Activated CD4-positive, alpha-beta T cell treated with anti-CD3 and anti-CD28 coated beads for 36 hours (primary cell): ENCODE data around the gene ZEB1. TPM values are rescaled to one million over a fixed set of nuclear protein-coding genes. Genes with fewer than 3 reads are reported as not detected.
"Not testable (repeated sequence)": the region's sequence is repeated elsewhere in the genome, so short reads cannot be mapped to it uniquely, and the experiment has no call there.

Experiments
- ATAC-seq: fragments of 200-7000 bp; cut with Tn5 transposase; one replicate; pipeline ENCODE4 v1.10.0; 2021; ENCODE audit warnings: mild to moderate bottlenecking, moderate library complexity
- CTCF ChIA-PET: fragments of 350-600 bp; sonication (Branson Sonifier 250); formaldehyde crosslinking; loops from one replicate; lab custom pipeline; 2021; ENCODE audit warnings: antibody characterized with exemption; lab: Charles Lee
- POLR2A ChIA-PET: fragments of 350-600 bp; sonication (Branson Sonifier 250); formaldehyde crosslinking; loops from one replicate; lab custom pipeline; 2021; ENCODE audit warnings: antibody characterized with exemption, inconsistent platforms; lab: Charles Lee
- DNase-seq: peaks from one replicate; pipeline ENCODE4 v3.0.0-alpha.2; 2020
- H3K27ac Mint-ChIP-seq: one replicate; pipeline ENCODE4 v1.8.0; 2021; ENCODE audit warnings: mixed read lengths
- H3K27me3 Mint-ChIP-seq: one replicate; pipeline ENCODE4 v1.8.0; 2021; ENCODE audit warnings: mixed read lengths
- H3K36me3 Mint-ChIP-seq: one replicate; pipeline ENCODE4 v1.8.0; 2021; ENCODE audit warnings: low read depth, mixed read lengths
- H3K4me1 Mint-ChIP-seq: one replicate; pipeline ENCODE4 v1.8.0; 2021; ENCODE audit warnings: mixed read lengths
- H3K4me3 Mint-ChIP-seq: one replicate; pipeline ENCODE4 v1.8.0; 2021; ENCODE audit warnings: mild to moderate bottlenecking, moderate library complexity, mixed read lengths
- H3K9me3 Mint-ChIP-seq: one replicate; pipeline ENCODE4 v1.8.0; 2021; ENCODE audit warnings: low read depth, mixed read lengths
- intact Hi-C, 2 experiments: fragments of 100-400 bp; cut with DNase I in 1 of 2; cut with micrococcal nuclease in 1 of 2; formaldehyde crosslinking; loops; one replicate each; pipeline versions ENCODE4 v1.14.2 to v1.15.1; 2022 to 2024; cut with DNase I, micrococcal nuclease
- total RNA-seq, 2 experiments: library from RNA; stranded (reverse); gene quantifications; one replicate each; pipeline ENCODE4 v1.2.3, GENCODE V29; 2021

The ZEB1 gene
- total RNA-seq, 2 experiments from 2014 or later, result 32.0 to 49.0 TPM

DNA sequence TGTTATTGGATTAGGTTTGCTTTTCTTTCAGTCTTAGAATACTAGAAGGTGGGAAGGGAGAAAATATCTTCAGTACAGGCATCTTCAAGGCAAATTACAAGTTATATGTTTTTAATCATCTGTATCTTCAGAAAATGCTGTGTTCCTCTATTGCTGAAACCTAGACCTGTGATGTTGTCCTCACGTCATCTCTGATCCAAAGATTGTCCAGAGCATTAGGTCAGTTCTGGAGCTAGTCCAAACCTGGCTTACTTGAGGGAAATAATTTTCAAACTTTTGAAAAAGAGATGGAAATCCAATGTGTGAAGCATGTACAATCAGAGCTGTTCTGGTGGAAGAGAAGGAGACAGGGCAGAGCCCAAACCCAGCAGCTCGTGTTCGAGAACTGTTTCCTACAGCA is 217.3 kb downstream of the ZEB1 start:
- no peak overlapping the region for H3K4me3 Mint-ChIP-seq
- H3K27me3 Mint-ChIP-seq, result peaks cover 10% of the 10 kb centered on the region
- H3K4me1 Mint-ChIP-seq, result no peaks in the 10 kb centered on the region
- no peaks in the 10 kb centered on the region for H3K36me3 Mint-ChIP-seq
- no peaks in the 10 kb centered on the region for H3K9me3 Mint-ChIP-seq
- intact Hi-C loops, result no loop called here
- ChIA-PET POLR2A (no interaction called here), CTCF (no interaction called here)
- ATAC-seq, result no peak
- no peak overlapping the region for H3K27ac Mint-ChIP-seq
- DNase-seq, result no peak

DNA sequence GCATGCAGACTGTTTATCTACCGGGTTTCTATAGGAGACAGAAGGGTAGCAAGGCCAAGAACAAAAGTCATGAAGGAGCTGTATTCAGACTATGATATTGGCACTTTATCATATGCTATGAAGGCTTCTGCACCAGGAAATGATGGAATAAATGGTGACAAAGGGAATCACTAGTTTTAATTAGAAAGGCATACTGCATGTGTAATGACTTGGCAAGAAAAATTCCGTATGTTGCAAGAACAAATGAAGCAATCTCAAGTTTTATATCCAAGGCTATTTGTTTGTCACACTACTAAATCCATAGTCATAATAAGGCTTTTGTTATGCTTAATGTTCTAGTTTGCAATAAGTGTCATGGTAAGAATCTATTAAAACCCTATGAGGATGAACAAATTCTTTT is 230.9 kb downstream of the ZEB1 start:
- ATAC-seq (no peak), DNase-seq (no peak)
- H3K36me3 Mint-ChIP-seq, result no peaks in the 10 kb centered on the region
- intact Hi-C loops, result no loop called here
- H3K9me3 Mint-ChIP-seq, result no peaks in the 10 kb centered on the region
- CTCF ChIA-PET, result no interaction called here
- H3K4me1 Mint-ChIP-seq, result no peaks in the 10 kb centered on the region
- POLR2A ChIA-PET, result no interaction called here
- no peak overlapping the region for H3K27ac Mint-ChIP-seq
- H3K27me3 Mint-ChIP-seq, result no peaks in the 10 kb centered on the region
- no peak overlapping the region for H3K4me3 Mint-ChIP-seq

DNA sequence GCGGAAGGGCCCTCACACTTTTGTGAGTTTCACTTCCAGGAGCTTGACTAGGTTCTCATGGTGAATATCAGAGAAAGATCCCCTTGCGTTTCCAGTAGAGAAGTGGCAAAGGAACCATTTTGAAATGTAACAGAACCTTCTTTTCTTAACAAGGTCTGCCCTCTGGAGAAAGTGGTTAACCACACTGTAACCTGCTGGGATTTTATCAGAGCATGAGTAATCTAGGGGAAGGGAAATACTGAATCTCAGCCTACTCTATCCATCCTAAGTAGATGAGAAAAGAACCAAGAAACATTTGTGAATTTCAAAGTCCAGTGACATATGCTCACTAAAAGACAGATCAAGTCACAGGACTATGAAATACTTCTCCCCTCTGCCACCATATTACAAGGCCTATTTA is 235.5 kb downstream of the ZEB1 start:
- Mint-ChIP-seq H3K4me1 (no peaks in the 10 kb centered on the region), H3K4me3 (no peak overlapping the region), H3K27me3 (peaks cover 9% of the 10 kb centered on the region), H3K36me3 (peaks cover 5% of the 10 kb centered on the region), H3K27ac (no peak overlapping the region), H3K9me3 (peaks cover 26% of the 10 kb centered on the region)
- DNase-seq, result no peak
- POLR2A ChIA-PET, result no interaction called here
- intact Hi-C loops, result no loop called here
- ATAC-seq, result no peak
- CTCF ChIA-PET, result no interaction called here

DNA sequence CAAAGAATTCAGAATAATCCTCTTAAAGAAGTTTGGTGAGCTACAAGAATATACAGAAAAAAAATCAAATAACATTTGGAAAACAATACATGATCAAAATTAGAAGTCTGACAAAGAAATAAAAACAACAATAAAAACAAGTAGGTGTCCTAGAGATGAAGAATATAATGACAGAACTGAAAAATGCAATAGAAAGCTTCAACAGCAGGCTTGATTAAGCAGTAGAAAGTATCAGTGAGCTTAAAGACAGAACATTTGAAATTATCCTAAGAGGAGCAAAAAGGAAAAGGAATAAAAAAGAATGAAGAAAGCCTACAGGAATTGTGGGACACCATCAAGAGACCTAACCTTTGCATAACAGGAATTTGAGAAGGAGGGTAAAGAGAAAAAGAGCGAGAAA is 238.8 kb downstream of the ZEB1 start:
- H3K36me3 Mint-ChIP-seq, result peaks cover 5% of the 10 kb centered on the region
- intact Hi-C loops, result no loop called here

DNA sequence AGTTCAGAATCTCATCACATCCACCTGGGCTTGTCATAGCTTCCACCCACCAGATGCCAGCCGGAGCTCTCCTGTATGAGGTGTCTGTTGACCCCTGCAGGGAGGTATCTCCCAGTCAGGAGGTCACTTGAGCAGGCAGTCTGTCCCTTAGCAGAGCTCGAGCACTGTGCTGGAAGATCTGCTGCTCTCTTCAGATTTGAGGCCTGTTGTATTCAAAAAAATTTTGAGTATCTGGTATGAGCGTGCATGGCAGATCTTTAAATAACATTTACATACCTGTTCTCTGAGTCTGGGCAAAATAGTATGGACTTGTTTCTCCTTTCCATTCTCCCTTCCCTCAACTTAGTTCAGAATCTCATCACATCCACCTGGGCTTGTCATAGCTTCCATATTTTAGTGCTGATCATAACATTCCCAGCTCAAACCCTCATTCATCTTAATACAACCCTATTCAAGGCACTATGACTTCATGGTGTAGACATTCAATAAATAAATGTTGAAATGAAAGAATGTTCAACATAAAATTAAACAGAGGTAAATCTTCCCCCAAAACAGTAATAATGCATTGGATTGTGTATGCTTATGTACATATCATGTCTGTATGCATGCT is 249.3 kb downstream of the ZEB1 start:
- H3K36me3 Mint-ChIP-seq, POLR2A ChIA-PET, H3K4me1 Mint-ChIP-seq, intact Hi-C loops, H3K27ac Mint-ChIP-seq, H3K4me3 Mint-ChIP-seq, H3K9me3 Mint-ChIP-seq, CTCF ChIA-PET, ATAC-seq, DNase-seq: not testable (repeated sequence)
- peaks cover 11% of the 10 kb centered on the region for H3K27me3 Mint-ChIP-seq

More for the DNA sequence above, 238.8 kb downstream of the ZEB1 start:
- H3K4me3 Mint-ChIP-seq, result no peak overlapping the region
- no peak overlapping the region for H3K27ac Mint-ChIP-seq
- H3K4me1 Mint-ChIP-seq, result no peaks in the 10 kb centered on the region
- CTCF ChIA-PET, result interaction anchor here (0.6 kb wide), 1 partner anchor 9 kb away, joined by 3 read pairs; no protein-coding TSS in a partner anchor
- peaks cover 9% of the 10 kb centered on the region for H3K27me3 Mint-ChIP-seq
- no peak for ATAC-seq
- POLR2A ChIA-PET, result no interaction called here
- H3K9me3 Mint-ChIP-seq, result peaks cover 29% of the 10 kb centered on the region
- no peak for DNase-seq

DNA sequence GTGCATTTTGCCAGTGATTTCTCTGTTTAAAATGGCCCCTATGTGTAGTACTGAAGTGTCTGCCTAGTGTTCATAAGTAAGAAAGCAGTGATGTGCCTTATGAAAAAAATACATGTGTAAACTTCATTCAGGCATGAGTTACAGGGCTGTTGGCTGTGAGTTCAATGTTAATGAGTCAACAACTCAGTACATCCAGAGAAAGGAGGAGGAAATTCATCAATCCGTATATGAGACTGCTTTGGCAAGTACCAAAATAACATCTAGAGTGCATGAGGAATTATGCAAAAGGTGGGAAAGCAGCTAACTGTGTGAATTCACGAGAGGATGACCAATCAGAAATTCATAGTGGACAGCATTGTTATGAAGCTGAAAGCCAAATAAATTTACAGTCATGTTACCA is 255.6 kb downstream of the ZEB1 start:
- Mint-ChIP-seq H3K9me3 (peaks cover 3% of the 10 kb centered on the region), H3K4me1 (peaks cover 8% of the 10 kb centered on the region), H3K36me3 (no peaks in the 10 kb centered on the region), H3K27me3 (no peaks in the 10 kb centered on the region), H3K4me3 (no peak overlapping the region), H3K27ac (no peak overlapping the region)
- no peak for ATAC-seq
- ChIA-PET POLR2A (no interaction called here), CTCF (no interaction called here)
- intact Hi-C loops, result no loop called here
- DNase-seq, result no peak

DNA sequence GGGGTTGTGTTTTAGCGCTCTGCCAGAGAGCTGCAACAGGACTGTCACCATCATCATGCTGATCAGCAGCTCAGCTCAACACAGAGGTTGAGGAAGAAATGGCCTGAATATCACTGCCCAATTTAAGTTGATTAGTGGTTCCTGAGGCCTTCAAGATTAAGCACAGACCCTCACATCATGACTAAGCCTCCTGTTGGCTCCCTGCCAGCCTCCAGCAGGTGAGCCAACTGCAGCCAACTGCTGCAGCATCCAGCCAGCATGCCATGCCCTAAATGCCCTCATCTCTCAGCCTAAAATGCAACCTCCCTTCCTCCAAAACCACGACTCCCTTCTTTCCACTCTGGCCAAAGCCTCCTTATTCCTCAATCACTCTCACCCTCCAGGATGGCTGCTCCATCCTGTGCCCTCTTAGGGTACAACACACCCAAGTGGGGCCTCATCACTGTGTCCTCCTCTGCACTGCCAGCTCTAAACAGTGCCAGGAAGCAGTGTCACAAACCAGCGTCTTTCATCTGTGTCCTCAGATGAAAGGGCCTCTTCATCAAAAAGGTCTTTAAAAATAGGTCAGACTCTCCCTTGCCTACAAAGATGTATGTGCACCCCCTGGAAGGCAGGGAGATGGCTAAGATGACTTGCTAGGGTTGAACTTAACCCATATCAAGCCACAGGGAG is 259.3 kb downstream of the ZEB1 start:
- ATAC-seq, result peak; percentile 61
- Mint-ChIP-seq H3K4me3 (no peak overlapping the region), H3K36me3 (no peaks in the 10 kb centered on the region), H3K9me3 (peaks cover 3% of the 10 kb centered on the region), H3K27me3 (peaks cover 2% of the 10 kb centered on the region), H3K4me1 (peaks cover 11% of the 10 kb centered on the region), H3K27ac (no peak overlapping the region)
- intact Hi-C loops, result no loop called here
- ChIA-PET CTCF (interaction anchor here (1.1 kb wide), 1 partner anchor 192 kb away, joined by 3 read pairs; no protein-coding TSS in a partner anchor), POLR2A (interaction anchor here (0.6 kb wide), 1 partner anchor 15 kb away, joined by 3 read pairs; no protein-coding TSS in a partner anchor)
- DNase-seq, result peak; percentile 13

DNA sequence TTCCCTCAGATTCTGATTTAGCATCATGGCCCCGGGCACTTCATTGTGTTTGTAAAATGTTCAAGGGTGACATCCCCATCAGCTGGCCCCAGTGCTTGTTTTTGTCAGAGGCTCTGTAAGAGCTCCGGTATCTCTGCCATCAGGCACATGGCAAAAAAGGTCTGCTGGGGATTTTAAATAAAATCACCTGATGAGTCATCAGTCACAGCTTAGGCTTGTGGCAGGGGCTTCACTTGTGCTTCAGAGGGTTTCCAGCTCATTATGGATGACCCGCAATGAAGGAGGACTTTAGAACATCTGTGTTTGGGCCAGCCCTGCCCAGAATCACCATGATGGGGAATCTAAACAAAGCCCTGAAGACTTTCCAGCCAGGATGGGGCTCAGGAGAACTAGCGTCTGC is 259.9 kb downstream of the ZEB1 start:
- intact Hi-C loops, result no loop called here
- DNase-seq (no peak), ATAC-seq (peak; percentile 49)
- ChIA-PET CTCF (interaction anchor here (0.7 to 1.1 kb wide), 2 partner anchors 8 to 191 kb away, joined by 3 read pairs; no protein-coding TSS in a partner anchor), POLR2A (interaction anchor here (0.6 kb wide), 1 partner anchor 14 kb away, joined by 3 read pairs; no protein-coding TSS in a partner anchor)
- Mint-ChIP-seq H3K27ac (no peak overlapping the region), H3K4me3 (no peak overlapping the region), H3K4me1 (peaks cover 11% of the 10 kb centered on the region), H3K9me3 (peaks cover 3% of the 10 kb centered on the region), H3K27me3 (peaks cover 4% of the 10 kb centered on the region), H3K36me3 (no peaks in the 10 kb centered on the region)
